Measurements from ENCODE around the gene KLC1. TPM values are rescaled to one million over a fixed set of nuclear protein-coding genes. Genes with fewer than 3 reads are reported as not detected.

KLC1 gene
- total RNA-seq, 1 donor from 2014 or later = 244 TPM

GRCh38 chr14:103705118-103705503 lies 76.1 kb downstream of the KLC1 start:
- no peak for DNase-seq (ENCODE audit: low read depth)

GRCh38 chr14:103705504-103706284 lies 76.7 kb downstream of the KLC1 start:
- DNase-seq (ENCODE audit: low read depth) = no peak

- no peak for DNase-seq (ENCODE audit: low read depth)
These were observed 77.7 kb downstream of the KLC1 start for GRCh38 chr14:103706551-103707328.

- DNase-seq (ENCODE audit: low read depth) = no peak
These were observed 78.6 kb downstream of the KLC1 start for GRCh38 chr14:103707329-103708263.

GRCh38 chr14:103708750-103709187 lies 79.8 kb downstream of the KLC1 start:
- no peak for DNase-seq (ENCODE audit: low read depth)

- no peak for DNase-seq (ENCODE audit: low read depth)
These were observed 80.8 kb downstream of the KLC1 start for GRCh38 chr14:103709814-103710213.

GRCh38 chr14:103710771-103711377 lies 81.9 kb downstream of the KLC1 start:
- no peak for DNase-seq (ENCODE audit: low read depth)

GRCh38 chr14:103711516-103712431 lies 82.8 kb downstream of the KLC1 start:
- no peak for DNase-seq (ENCODE audit: low read depth)

- no peak for DNase-seq (ENCODE audit: low read depth)
These were observed 83.7 kb downstream of the KLC1 start for GRCh38 chr14:103712633-103713247.

GRCh38 chr14:103713304-103714062 lies 84.5 kb downstream of the KLC1 start:
- DNase-seq (ENCODE audit: low read depth) = no peak

GRCh38 chr14:103714063-103714724 lies 85.2 kb downstream of the KLC1 start:
- no peak for DNase-seq (ENCODE audit: low read depth)

- DNase-seq (ENCODE audit: low read depth) = peak; percentile 96
These were observed 86.3 kb downstream of the KLC1 start, which contains the start of the genes XRCC3 and ZFYVE21 for GRCh38 chr14:103715052-103716000. Gene XRCC3, minus strand, starts transcription at chr14:103715451. Its CDS starts 4,364 bp downstream, at chr14:103711087. Gene ZFYVE21, plus strand, starts transcription at chr14:103715810. Its CDS starts 32 bp downstream, at chr14:103715842.

GRCh38 chr14:103716091-103716801 lies 87.2 kb downstream of the KLC1 start:
- no peak for DNase-seq (ENCODE audit: low read depth)

GRCh38 chr14:103716899-103717411 lies 87.9 kb downstream of the KLC1 start:
- DNase-seq (ENCODE audit: low read depth) = no peak

- no peak for DNase-seq (ENCODE audit: low read depth)
These were observed 89.6 kb downstream of the KLC1 start for GRCh38 chr14:103718572-103718971.

- DNase-seq (ENCODE audit: low read depth) = no peak
These were observed 90.7 kb downstream of the KLC1 start for GRCh38 chr14:103719751-103720150.

All from renal cortical epithelial cell (primary cell).